Heart right ventricle (tissue), 16 donors: ENCODE results near the gene CTDSPL. TPM values are rescaled to one million over a fixed set of nuclear protein-coding genes. Genes with fewer than 3 reads are reported as not detected.

ENCODE experiments used
- ATAC-seq, 8 donors: fragments of 200-7000 bp; cut with Tn5 transposase; one replicate each; pipeline ENCODE4 v1.9.1; 2020; ENCODE audit warnings: mild to moderate bottlenecking in 8 of 8, moderate library complexity in 8 of 8, moderate number of reproducible peaks in 1 of 8
- DNase-seq, 2 donors: peaks; one replicate each; pipeline ENCODE4 v3.0.0-alpha.2; 2020
- H3K27ac ChIP-seq, 10 donors: fragments of 200-600 bp; sonication (generic) in 2 of 10; one replicate each; pipeline versions ENCODE4 v1.5.0 to v1.8.0; 2020 to 2022; ENCODE audit warnings: mild to moderate bottlenecking in 3 of 10
- H3K27me3 ChIP-seq, 7 donors: fragments of 200-600 bp; one replicate each; pipeline ENCODE4 v1.8.0; 2021 to 2022; ENCODE audit warnings: mild to moderate bottlenecking in 2 of 7
- H3K36me3 ChIP-seq, 9 donors: fragments of 200-600 bp; sonication (generic) in 1 of 9; one replicate each; pipeline versions ENCODE4 v1.5.0 to v1.8.0; 2020 to 2022; ENCODE audit warnings: mild to moderate bottlenecking in 2 of 9
- H3K4me1 ChIP-seq, 9 donors: fragments of 200-600 bp; sonication (generic) in 1 of 9; one replicate each; pipeline versions ENCODE4 v1.5.0 to v1.8.0; 2020 to 2022; ENCODE audit warnings: mild to moderate bottlenecking in 4 of 9
- H3K4me3 ChIP-seq, 10 donors: fragments of 200-600 bp; sonication (generic) in 2 of 10; one replicate each; pipeline versions ENCODE4 v1.5.0 to v1.8.0; 2020 to 2022; ENCODE audit warnings: mild to moderate bottlenecking in 7 of 10, moderate library complexity in 2 of 10
- H3K9me3 ChIP-seq, 11 donors: fragments of 200-600 bp in 10 of 11; sonication (generic) in 2 of 11; one replicate each; pipeline versions ENCODE4 v1.5.0 to v1.8.0; 2013 to 2022; ENCODE audit warnings: mild to moderate bottlenecking in 2 of 11, control low read depth in 1 of 11, moderate library complexity in 1 of 11
- CTCF ChIP-seq, 9 donors: fragments of 200-600 bp; sonication (generic) in 2 of 9; IDR thresholded peaks; one replicate each; pipeline versions ENCODE4 v1.5.0 to v1.8.0; 2021 to 2022; ENCODE audit warnings: antibody characterized with exemption in 9 of 9, mild to moderate bottlenecking in 5 of 9, moderate library complexity in 1 of 9
- WGBS, 2 donors: extraction: QIAGEN DNeasy Blood & Tissue Kit; methylation state at CpG; one replicate each; pipeline ENCODE4 v1.1.7; 2013; ENCODE audit warnings: inconsistent platforms in 1 of 2; 5-methylcytosine and 5-hydroxymethylcytosine counted together
- intact Hi-C, 10 donors: fragments of 100-400 bp; cut with DNase I; formaldehyde crosslinking; loops; one replicate each; pipeline versions ENCODE4 v1.11.1 to v1.14.2; 2022
- polyA plus RNA-seq, 2 donors: library from polyadenylated mRNA; stranded (reverse); fragments of 200-250 nt; gene quantifications; one replicate each; pipeline ENCODE4 v1.2.3, GENCODE V29; 2013
- total RNA-seq, 10 donors: library from RNA; stranded (reverse); fragmentation: NEBNext Ultra II Directional in 3 of 10; extraction: Animal tissue kit (Norgen Biotek cat#: 25700) in 3 of 10; gene quantifications; one replicate each; pipeline versions ENCODE4 v1.2.1 to v1.2.4, GENCODE V29; 2021 to 2023
- donor health status: Arrhythmogenic right ventricular cardiomyopathy.
- donor health status: ischemic (EF 13 %, LVEDD 7.1; RV severe dilation, severe dysfunction).
- donor health status: healthy with polysubstance abuse.
- donor health status: DM: no; HTN: yes; CAD: no.
- donor health status: DM: no; HTN: no; CAD: no.
- donor health status: ischemic (EF 25% LVEDD 6.9; RV normal size, moderate dysfunction).
- donor health status: ischemic (EF 25% LVEDD 5.7; RV mildly dilated, moderate dysfunction).
- donor health status: healthy.
- donor health status: DM: yes; HTN: yes; CAD: no.
- donor health status: Ischemic cardiomyopathy.
- donor health status: ischemic (EF 35%, LVEDD 5.7; RV mildly dilated, moderate dysfunction).
- donor health status: nonischemic (EF 11% LVEDD 7.7; RV severe dilation, severe dysfunction).
- donor health status: DM: yes; HTN: yes; CAD: no.
- donor health status: PGD.
- donor health status: ischemic (EF 29% LVEDD 5.4; RV normal size, mild dysfunction).
- donor health status: nonischemic (EF 23%, LVEDD 6.1; RV moderate dilation, normal function).

The CTDSPL gene
- total and polyA plus RNA-seq, 12 donors = 5.4 to 51.5 (median 41.2) TPM

GRCh38 chr3:38018296-38019266 is 156.9 kb downstream of the CTDSPL start:
- intact Hi-C loops = no loop called here

GRCh38 chr3:38019658-38020341 is 158.1 kb downstream of the CTDSPL start:
- no peak for ATAC-seq
- H3K36me3 ChIP-seq = peaks cover 0 to 52% (median 17%) of the 10 kb centered on the region in 9 donors
- H3K27ac ChIP-seq = no peak overlapping the region

More at GRCh38 chr3:38018296-38019266, 156.9 kb downstream of the CTDSPL start:
- no peak for TF ChIP-seq CTCF (IDR thresholded peaks at IDR 0.05)
- H3K4me1 ChIP-seq = peaks cover 0 to 25% (median 4%) of the 10 kb centered on the region in 9 donors
- ATAC-seq = peak in 3 of 8 donors; percentile 15 to 34 (median 27)
- peaks cover 0 to 64% (median 21%) of the 10 kb centered on the region in 9 donors for H3K36me3 ChIP-seq
- H3K9me3 ChIP-seq = peaks cover 0 to 11% (median 0%) of the 10 kb centered on the region in 11 donors
- no peak overlapping the region for H3K4me3 ChIP-seq
- no peak overlapping the region for H3K27ac ChIP-seq
- H3K27me3 ChIP-seq = no peaks in the 10 kb centered on the region
- 79 to 80% methylated on average over 13 of the region's 13 CpGs for WGBS, 2 donors
- peak in 1 of 2 donors; percentile 3 for DNase-seq

GRCh38 chr3:38020342-38020726 is 158.7 kb downstream of the CTDSPL start:
- H3K9me3 ChIP-seq = peaks cover 0 to 8% (median 0%) of the 10 kb centered on the region in 11 donors
- H3K4me3 ChIP-seq = no peak overlapping the region
- no peaks in the 10 kb centered on the region for H3K27me3 ChIP-seq
- intact Hi-C loops = no loop called here
- H3K27ac ChIP-seq = no peak overlapping the region
- ATAC-seq (no peak), DNase-seq (peak in 1 of 2 donors; percentile 2)
- TF ChIP-seq CTCF (IDR thresholded peaks at IDR 0.05) = no peak
- peaks cover 0 to 33% (median 12%) of the 10 kb centered on the region in 9 donors for H3K4me1 ChIP-seq
- peaks cover 0 to 47% (median 13%) of the 10 kb centered on the region in 9 donors for H3K36me3 ChIP-seq
- WGBS, 2 donors = 89 to 91% methylated on average over 3 of the region's 3 CpGs

More at GRCh38 chr3:38019658-38020341, 158.1 kb downstream of the CTDSPL start:
- no peaks in the 10 kb centered on the region for H3K27me3 ChIP-seq
- H3K9me3 ChIP-seq = peaks cover 0 to 9% (median 0%) of the 10 kb centered on the region in 11 donors
- H3K4me1 ChIP-seq = peaks cover 0 to 31% (median 11%) of the 10 kb centered on the region in 9 donors
- TF ChIP-seq CTCF (IDR thresholded peaks at IDR 0.05) = no peak
- H3K4me3 ChIP-seq = no peak overlapping the region
- DNase-seq = peak in 1 of 2 donors; percentile 4
- WGBS, 2 donors = 79 to 82% methylated on average over 10 of the region's 10 CpGs
- intact Hi-C loops = no loop called here

- 85 to 93% methylated on average over 4 of the region's 4 CpGs for WGBS, 2 donors
- no peak for ATAC-seq
- no peak for DNase-seq
- H3K27me3 ChIP-seq = no peaks in the 10 kb centered on the region
- intact Hi-C loops = no loop called here
- H3K4me1 ChIP-seq = peaks cover 0 to 42% (median 19%) of the 10 kb centered on the region in 9 donors
- H3K9me3 ChIP-seq = peaks cover 0 to 4% (median 0%) of the 10 kb centered on the region in 11 donors
- no peak overlapping the region for H3K4me3 ChIP-seq
- H3K36me3 ChIP-seq = peaks cover 0 to 38% (median 6%) of the 10 kb centered on the region in 9 donors
- no peak overlapping the region for H3K27ac ChIP-seq
- TF ChIP-seq CTCF (IDR thresholded peaks at IDR 0.05) = no peak
These were observed 159.5 kb downstream of the CTDSPL start for GRCh38 chr3:38021196-38021595.
